PC-3 (cell line): ENCODE measurements around the gene RIPOR2. TPM values are rescaled to one million over a fixed set of nuclear protein-coding genes. Genes with fewer than 3 reads are reported as not detected.

Source experiments
- ATAC-seq: fragments of 200-7000 bp; cut with Tn5 transposase; 2 replicates; pipeline ENCODE4 v1.9.1; 2020; ENCODE audit warnings: mild to moderate bottlenecking, moderate library complexity
- BruUV-seq: library from RNA; stranded (reverse); fragments of 400-500 nt; replicated peaks from 2 replicates; lab custom pipeline; 2021; lab: Mats Ljungman, UMichigan
- CTCF ChIA-PET: fragments of 300-600 bp; sonication (Branson Sonifier 250); formaldehyde crosslinking; loops from one replicate; lab custom pipeline; 2022; ENCODE audit warnings: antibody characterized with exemption; lab: Charles Lee
- POLR2A ChIA-PET: fragments of 300-600 bp; sonication (Branson Sonifier 250); formaldehyde crosslinking; loops from one replicate; lab custom pipeline; 2022; ENCODE audit warnings: antibody characterized with exemption; ENCODE audit not compliant: unreplicated experiment; lab: Charles Lee
- DNase-seq: peaks from one replicate; pipeline ENCODE4 v3.0.0-alpha.2; 2015
- H2AFZ ChIP-seq: fragments of 300-600 bp; sonication (generic); 2 replicates; pipeline ENCODE4 v1.6.0; 2016; ENCODE audit warnings: antibody characterized with exemption, low read length
- H3F3A ChIP-seq: fragments of 300-600 bp; sonication (generic); one replicate; pipeline ENCODE4 v1.6.0; 2017; ENCODE audit warnings: antibody characterized with exemption, low read length, control low read depth, mild to moderate bottlenecking; ENCODE audit not compliant: unreplicated experiment
- H3K27ac ChIP-seq: fragments of 300-600 bp; sonication (generic); 2 replicates; pipeline ENCODE4 v1.5.1; 2016; ENCODE audit warnings: mild to moderate bottlenecking, low read length
- H3K27me3 ChIP-seq: fragments of 300-600 bp; sonication (generic); 2 replicates; pipeline ENCODE4 v1.6.1; 2016; ENCODE audit warnings: low read length, mixed read lengths
- H3K36me3 ChIP-seq: fragments of 300-600 bp; sonication (generic); 2 replicates; pipeline ENCODE4 v1.6.1; 2016; ENCODE audit warnings: low read depth, mixed run types, low read length, mixed read lengths
- H3K4me1 ChIP-seq: fragments of 300-600 bp; sonication (generic); 2 replicates; pipeline ENCODE4 v1.5.1; 2016; ENCODE audit warnings: low read length; ENCODE audit not compliant: insufficient read depth
- H3K4me2 ChIP-seq: fragments of 300-600 bp; sonication (generic); 2 replicates; pipeline ENCODE4 v1.6.0; 2016; ENCODE audit warnings: low read length
- H3K4me3 ChIP-seq: fragments of 300-600 bp; sonication (generic); 2 replicates; pipeline ENCODE4 v1.5.1; 2016; ENCODE audit warnings: mild to moderate bottlenecking, low read length, mixed read lengths
- H3K79me2 ChIP-seq: fragments of 300-600 bp; sonication (generic); 2 replicates; pipeline ENCODE4 v1.6.1; 2017; ENCODE audit warnings: low read length, mixed read lengths
- H3K9ac ChIP-seq: fragments of 300-600 bp; sonication (generic); 2 replicates; pipeline ENCODE4 v1.6.0; 2016; ENCODE audit warnings: mild to moderate bottlenecking, low read length
- H3K9me2 ChIP-seq: fragments of 300-600 bp; sonication (generic); replicated peaks from 2 replicates; pipeline ENCODE4 v1.6.1; 2016; ENCODE audit warnings: mixed run types, low read length, mixed read lengths
- H3K9me3 ChIP-seq: fragments of 300-600 bp; sonication (generic); 2 replicates; pipeline ENCODE4 v1.6.1; 2016; ENCODE audit warnings: low read length, mixed read lengths
- H4K20me1 ChIP-seq: fragments of 300-600 bp; sonication (generic); 2 replicates; pipeline ENCODE4 v1.6.1; 2016; ENCODE audit warnings: low read length, mixed read lengths
- CTCF ChIP-seq: fragments of 300-600 bp; sonication (generic); conservative IDR thresholded peaks from 2 replicates; pipeline ENCODE4 v1.5.1; 2017; ENCODE audit warnings: antibody characterized with exemption, low read depth, mild to moderate bottlenecking, low read length
- EZH2 ChIP-seq: fragments of 300-600 bp; sonication (generic); IDR thresholded peaks from one replicate; pipeline ENCODE4 v1.6.1; 2017; ENCODE audit warnings: antibody characterized with exemption, mild to moderate bottlenecking, low read length; ENCODE audit not compliant: unreplicated experiment
- EZH2phosphoT487 ChIP-seq: fragments of 300-600 bp; sonication (generic); IDR thresholded peaks from 2 replicates; pipeline ENCODE4 v1.6.1; 2018; ENCODE audit warnings: mild to moderate bottlenecking, antibody characterized with exemption, low read length, borderline replicate concordance
- intact Hi-C: fragments of 100-400 bp; cut with micrococcal nuclease; formaldehyde crosslinking; loops from 2 replicates; pipeline ENCODE4 v1.9.0; 2023
- total RNA-seq: library from RNA; depleted of rRNA; stranded (reverse); fragments of >200 nt; gene quantifications from 2 replicates; pipeline ENCODE4 v1.2.3, GENCODE V29; 2014

Gene RIPOR2
- total RNA-seq, 1 experiment from 2014 or later, result 0.44 TPM

DNA sequence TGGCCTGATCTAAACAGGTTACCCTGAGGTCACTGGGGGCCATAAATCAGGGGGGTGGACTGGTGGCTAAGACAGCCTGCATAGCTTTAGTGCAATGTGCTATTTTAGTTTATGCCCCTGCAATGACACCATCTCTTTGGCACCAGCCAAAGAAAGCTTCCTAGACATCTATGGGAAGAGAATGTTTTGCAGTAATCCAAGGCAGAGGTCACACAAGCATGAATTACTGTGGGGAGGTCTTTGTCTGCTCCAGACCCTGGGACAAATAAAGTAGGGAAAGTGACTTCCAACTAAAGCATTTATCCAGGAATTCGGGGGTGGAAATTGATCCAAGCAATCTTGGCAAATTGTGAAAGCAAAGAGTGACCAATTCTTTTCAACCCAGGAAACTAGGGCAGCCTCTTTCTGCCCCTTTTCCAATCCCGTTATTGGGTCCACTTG lies 5.3 kb downstream of the RIPOR2 start:
- DNase-seq, result no peak
- no peak for TF ChIP-seq EZH2
- no peak for TF ChIP-seq CTCF
- TF ChIP-seq EZH2phosphoT487, result no peak
- Histone ChIP-seq H3K9me3 (no peaks in the 10 kb centered on the region), H3K27ac (no peak overlapping the region), H3F3A (no peaks in the 10 kb centered on the region), H3K79me2 (no peaks in the 10 kb centered on the region), H3K36me3 (no peaks in the 10 kb centered on the region), H3K9me2 (no peaks in the 10 kb centered on the region), H2AFZ (no peak overlapping the region), H3K4me1 (peaks cover 43% of the 10 kb centered on the region), H3K9ac (no peak overlapping the region), H3K27me3 (no peaks in the 10 kb centered on the region), H4K20me1 (no peaks in the 10 kb centered on the region), H3K4me2 (no peak overlapping the region), H3K4me3 (no peak overlapping the region)
- ATAC-seq, result no peak
- intact Hi-C loops, result no loop called here
- BruUV-seq, result no TSS peak
- ChIA-PET CTCF (no interaction called here), POLR2A (no interaction called here)

DNA sequence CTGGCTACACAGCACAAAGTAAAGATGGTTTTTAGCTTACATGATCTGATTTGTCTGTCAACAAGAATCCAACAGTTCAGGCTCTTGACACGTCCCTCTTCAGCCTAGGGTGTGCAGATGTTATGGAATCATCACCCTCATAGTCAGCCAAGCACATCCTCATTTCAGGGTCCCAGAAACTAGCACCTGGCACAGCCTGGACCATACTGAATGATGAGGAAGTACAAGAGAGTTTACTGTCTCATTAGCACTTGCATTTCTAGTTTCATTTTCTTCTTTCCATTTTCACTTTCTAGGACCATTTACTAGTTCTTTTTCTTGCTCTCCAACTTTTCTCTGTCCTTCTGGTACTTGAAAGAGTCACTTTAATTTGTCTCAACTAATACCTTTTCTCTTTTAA lies 6.5 kb downstream of the RIPOR2 start:
- ChIA-PET CTCF (no interaction called here), POLR2A (no interaction called here)
- H3K36me3 ChIP-seq, result no peaks in the 10 kb centered on the region
- no TSS peak for BruUV-seq
- no peaks in the 10 kb centered on the region for H3K9me3 ChIP-seq
- TF ChIP-seq CTCF (no peak), EZH2phosphoT487 (no peak), EZH2 (no peak)
- no peak overlapping the region for H3K9ac ChIP-seq
- H3K4me1 ChIP-seq, result peaks cover 47% of the 10 kb centered on the region
- H3K9me2 ChIP-seq, result no peaks in the 10 kb centered on the region
- ATAC-seq (no peak), DNase-seq (no peak)
- H3K79me2 ChIP-seq, result no peaks in the 10 kb centered on the region
- H3K4me2 ChIP-seq, result no peak overlapping the region
- no peak overlapping the region for H3K4me3 ChIP-seq
- H4K20me1 ChIP-seq, result no peaks in the 10 kb centered on the region
- H3K27ac ChIP-seq, result no peak overlapping the region
- no peaks in the 10 kb centered on the region for H3K27me3 ChIP-seq
- no peak overlapping the region for H2AFZ ChIP-seq
- no peaks in the 10 kb centered on the region for H3F3A ChIP-seq
- intact Hi-C loops, result loop anchor here (5.0 kb wide), 1 partner anchor 72 kb away; no protein-coding TSS in a partner anchor

DNA sequence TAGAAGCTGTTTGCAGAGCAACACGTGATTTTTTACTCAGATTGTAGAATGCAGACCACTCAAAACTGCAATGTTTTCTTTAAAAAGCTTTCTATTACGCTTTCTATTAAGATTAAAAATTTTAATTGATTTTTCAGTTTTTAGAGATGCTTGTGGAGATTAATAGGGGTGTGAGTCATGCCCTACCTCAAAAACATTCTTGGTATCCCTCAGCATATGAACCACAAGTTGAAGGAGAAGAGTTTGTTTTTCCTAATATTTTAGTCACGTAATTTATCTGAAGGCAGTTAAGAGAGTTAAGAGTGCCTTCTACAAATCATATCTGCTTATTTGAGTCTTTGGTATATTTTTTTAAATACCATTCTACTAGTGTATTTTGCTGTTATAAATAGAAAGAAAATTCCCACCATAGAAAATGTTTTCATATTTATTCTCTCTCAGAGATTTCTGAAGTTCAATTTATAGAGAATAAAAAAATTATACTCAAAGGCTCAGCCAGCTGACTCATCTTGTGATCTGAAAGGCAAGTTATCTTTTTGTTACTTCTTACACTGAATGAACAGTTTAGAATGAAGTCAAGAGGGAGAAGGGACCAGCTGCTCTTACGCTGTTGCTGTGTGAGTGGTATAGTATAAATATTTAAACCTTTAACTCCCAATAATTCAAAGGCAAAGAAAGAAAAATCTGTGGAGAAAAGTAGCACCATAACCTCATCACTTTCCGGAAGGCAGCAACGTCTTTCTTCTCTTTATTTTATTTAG lies 7.6 kb downstream of the RIPOR2 start:
- DNase-seq (peak; percentile 41), ATAC-seq (no peak)
- H3K79me2 ChIP-seq, result no peaks in the 10 kb centered on the region
- H3F3A ChIP-seq, result no peaks in the 10 kb centered on the region
- no peaks in the 10 kb centered on the region for H3K9me3 ChIP-seq
- H3K9me2 ChIP-seq, result no peaks in the 10 kb centered on the region
- no peak overlapping the region for H3K9ac ChIP-seq
- H3K4me1 ChIP-seq, result peaks cover 47% of the 10 kb centered on the region
- H3K27me3 ChIP-seq, result no peaks in the 10 kb centered on the region
- intact Hi-C loops, result loop anchor here (5.0 kb wide), 1 partner anchor 71 kb away; no protein-coding TSS in a partner anchor
- H3K4me2 ChIP-seq, result no peak overlapping the region
- CTCF ChIA-PET, result no interaction called here
- no peak overlapping the region for H3K4me3 ChIP-seq
- no TSS peak for BruUV-seq
- H2AFZ ChIP-seq, result no peak overlapping the region
- no peaks in the 10 kb centered on the region for H3K36me3 ChIP-seq
- POLR2A ChIA-PET, result no interaction called here
- H4K20me1 ChIP-seq, result no peaks in the 10 kb centered on the region
- H3K27ac ChIP-seq, result no peak overlapping the region
- TF ChIP-seq CTCF (no peak), EZH2phosphoT487 (no peak), EZH2 (no peak)
